Measurements from ENCODE around the gene ADAMTS12.

ADAMTS12 gene

DNA sequence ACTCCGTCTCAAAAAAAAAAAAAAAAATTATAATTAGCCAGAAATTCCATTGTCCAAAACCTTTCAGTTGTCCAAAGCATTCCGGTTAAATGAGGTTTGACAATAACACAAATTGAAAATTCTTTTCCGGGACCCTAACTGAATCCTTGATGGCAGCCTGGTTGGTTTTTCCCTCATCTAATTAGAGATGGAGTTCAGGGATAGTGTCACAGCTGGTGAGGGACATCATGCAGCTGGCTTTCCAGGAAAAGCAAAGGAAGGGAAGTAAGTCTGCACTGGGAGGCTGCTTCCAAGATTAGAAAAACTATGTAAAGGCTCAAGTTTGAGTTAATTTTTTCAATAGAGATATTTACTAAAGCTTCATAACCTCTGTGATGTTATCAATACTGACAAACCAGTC, 195.4 kb downstream of the ADAMTS12 start:
- no peak for FAIRE-seq

GRCh38 chr5:33692980-33693379, 198.8 kb downstream of the ADAMTS12 start:
- FAIRE-seq = no peak

GRCh38 chr5:33691856-33692255, 199.9 kb downstream of the ADAMTS12 start:
- no peak for FAIRE-seq

- FAIRE-seq = no peak
Observed at GRCh38 chr5:33690374-33691135, 201.2 kb downstream of the ADAMTS12 start.

DNA sequence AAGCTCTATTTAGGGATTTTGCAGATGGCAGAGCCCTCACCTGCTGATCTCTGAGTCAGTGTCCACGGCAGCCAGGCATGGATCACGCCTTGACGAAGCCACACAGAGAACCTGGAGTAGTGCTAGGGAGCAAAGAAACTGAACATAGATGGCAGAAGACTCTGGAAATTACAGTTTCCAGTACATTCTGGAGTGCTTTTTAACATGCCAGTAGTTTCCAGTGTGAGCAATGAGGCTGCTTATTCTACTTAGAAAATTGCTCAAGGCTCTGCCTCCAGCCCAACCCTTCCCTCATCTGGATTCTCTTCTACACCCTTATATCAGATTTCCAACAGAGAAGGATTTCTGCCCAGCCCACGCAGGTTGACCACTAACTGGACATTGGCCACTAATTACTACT, 203.3 kb downstream of the ADAMTS12 start:
- FAIRE-seq = no peak

- no peak for FAIRE-seq
Observed at GRCh38 chr5:33688066-33688465, 203.7 kb downstream of the ADAMTS12 start.

- FAIRE-seq = no peak
Observed at GRCh38 chr5:33685873-33686755, 205.7 kb downstream of the ADAMTS12 start.

DNA sequence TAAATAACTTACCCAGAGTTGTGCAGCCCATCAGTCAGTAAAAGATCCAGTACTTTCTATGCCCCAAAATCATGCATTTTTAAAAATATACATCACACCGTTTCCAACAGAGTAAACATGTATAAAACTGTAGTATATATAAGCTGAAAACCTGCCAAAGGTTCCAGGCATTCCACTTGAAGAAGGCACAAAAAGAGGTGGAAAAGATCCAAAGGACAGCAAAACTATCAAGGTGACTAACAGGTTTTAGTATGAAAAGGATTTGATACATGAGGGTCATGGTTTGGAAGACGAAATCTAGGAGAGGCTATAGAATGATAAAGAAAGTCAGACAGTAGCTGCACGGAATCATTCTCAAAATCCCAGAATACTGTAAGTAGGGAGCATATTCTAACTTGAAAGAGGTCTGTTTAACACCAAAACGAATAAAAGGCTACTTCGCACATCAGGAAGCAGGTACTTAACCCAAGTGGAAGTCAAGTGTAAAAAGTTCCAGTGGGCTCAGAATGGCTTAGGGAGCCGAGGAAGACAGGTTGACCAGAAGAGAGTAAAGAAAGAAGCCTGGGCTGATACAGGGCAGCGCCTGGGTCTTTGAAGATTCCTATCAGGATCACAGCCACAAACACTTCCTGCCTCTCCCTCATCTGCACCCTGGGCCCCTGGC, 207.2 kb downstream of the ADAMTS12 start:
- FAIRE-seq = no peak

- no peak for FAIRE-seq
Observed at GRCh38 chr5:33679791-33680190, 212.0 kb downstream of the ADAMTS12 start.

DNA sequence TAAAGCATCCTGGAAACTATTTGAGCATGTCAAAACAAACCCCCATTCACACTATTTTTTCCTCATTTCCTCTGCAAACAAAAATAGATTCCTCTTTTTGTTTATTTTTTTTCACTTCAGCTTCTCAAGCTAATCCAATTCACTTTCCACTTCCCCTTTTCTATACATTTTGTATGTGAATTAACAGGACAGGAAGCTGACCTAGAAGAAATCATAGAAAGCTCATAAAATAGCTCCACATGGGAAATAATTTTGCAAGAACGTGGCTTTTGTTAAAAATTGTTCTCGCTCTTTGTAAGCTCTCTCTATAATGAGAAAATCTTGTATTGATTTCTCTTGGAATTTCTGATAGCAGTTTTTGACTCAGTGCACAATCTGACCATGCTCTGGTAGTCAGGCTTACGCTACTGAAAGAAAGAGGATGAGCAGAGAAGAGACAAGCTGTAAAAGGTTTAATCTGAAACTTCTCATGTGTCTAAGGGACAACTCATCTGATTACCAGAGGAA, 215.8 kb downstream of the ADAMTS12 start:
- FAIRE-seq = no peak

DNA sequence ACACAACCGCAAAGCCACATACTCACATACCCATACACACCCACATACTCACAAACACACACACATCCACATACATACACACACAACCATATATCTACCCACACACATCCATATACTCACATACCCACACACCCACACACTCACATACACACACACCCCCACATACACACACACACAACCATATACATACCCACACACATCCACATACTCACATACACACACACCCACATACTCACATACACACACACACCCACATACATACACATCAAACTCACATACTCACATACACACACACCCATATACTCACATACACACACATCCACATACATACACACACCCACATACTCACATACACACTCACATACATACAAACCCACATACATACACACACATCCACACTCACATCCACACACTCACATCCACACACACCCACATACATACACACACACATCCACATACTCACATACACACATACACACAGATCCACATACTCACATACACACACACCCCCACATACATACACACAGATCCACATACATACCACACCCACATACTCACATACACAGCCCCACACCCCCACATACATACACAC, 220.0 kb downstream of the ADAMTS12 start:
- no peak for FAIRE-seq

- FAIRE-seq = no peak
Observed at GRCh38 chr5:33662722-33663427, 228.9 kb downstream of the ADAMTS12 start.

DNA sequence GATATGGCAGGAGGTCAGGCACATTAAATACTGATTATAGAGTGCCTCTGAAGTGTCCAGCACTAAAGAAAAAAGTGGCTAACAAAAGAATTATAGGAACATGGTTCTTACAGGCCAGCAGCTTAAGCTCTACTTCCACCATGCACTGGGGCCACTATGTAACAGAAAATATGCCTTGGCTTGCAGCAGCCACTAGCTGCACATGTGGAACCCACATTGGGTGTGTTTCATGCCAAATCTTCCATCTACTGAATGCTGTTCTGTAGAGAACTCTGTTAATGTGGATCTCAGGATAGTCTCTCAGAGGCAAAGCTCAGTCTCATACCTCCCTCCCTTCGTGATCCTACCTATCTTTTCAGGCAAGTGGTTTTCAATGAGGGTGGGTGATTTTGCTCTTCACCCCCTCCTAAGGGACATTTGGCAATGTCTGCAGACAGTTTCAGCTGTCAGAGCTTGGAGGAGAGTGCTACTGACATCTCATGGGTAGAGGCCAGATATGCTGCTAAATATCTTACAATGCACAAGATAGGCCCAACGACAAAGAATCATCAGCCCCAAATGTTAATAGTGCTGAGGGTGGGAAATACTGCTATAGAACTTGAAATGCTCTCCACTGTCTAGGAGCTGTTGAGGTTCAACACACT, 232.1 kb downstream of the ADAMTS12 start:
- no peak for FAIRE-seq

- no peak for FAIRE-seq
Observed at GRCh38 chr5:33657804-33658440, 233.9 kb downstream of the ADAMTS12 start.

DNA sequence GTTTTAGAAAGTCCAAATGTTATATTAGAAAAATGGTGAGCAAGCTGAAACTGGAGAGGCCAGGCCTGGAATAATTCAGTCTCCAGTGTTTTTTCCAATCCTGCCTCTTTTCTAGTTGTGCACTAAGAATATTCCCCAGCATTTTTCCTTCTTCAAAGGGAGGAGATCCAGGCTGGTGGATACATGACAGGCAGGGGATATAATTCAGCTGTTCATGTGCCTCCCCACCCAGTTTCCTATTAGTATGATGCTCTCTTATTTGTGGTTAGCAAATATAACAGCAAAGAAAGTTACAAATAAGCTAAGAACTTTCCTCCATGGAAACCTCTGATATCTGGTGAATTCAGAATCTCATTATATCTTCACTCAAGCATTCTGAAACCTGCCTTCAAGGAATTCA, 234.6 kb downstream of the ADAMTS12 start:
- no peak for FAIRE-seq

- FAIRE-seq = no peak
Observed at GRCh38 chr5:33650911-33651310, 240.9 kb downstream of the ADAMTS12 start.

DNA sequence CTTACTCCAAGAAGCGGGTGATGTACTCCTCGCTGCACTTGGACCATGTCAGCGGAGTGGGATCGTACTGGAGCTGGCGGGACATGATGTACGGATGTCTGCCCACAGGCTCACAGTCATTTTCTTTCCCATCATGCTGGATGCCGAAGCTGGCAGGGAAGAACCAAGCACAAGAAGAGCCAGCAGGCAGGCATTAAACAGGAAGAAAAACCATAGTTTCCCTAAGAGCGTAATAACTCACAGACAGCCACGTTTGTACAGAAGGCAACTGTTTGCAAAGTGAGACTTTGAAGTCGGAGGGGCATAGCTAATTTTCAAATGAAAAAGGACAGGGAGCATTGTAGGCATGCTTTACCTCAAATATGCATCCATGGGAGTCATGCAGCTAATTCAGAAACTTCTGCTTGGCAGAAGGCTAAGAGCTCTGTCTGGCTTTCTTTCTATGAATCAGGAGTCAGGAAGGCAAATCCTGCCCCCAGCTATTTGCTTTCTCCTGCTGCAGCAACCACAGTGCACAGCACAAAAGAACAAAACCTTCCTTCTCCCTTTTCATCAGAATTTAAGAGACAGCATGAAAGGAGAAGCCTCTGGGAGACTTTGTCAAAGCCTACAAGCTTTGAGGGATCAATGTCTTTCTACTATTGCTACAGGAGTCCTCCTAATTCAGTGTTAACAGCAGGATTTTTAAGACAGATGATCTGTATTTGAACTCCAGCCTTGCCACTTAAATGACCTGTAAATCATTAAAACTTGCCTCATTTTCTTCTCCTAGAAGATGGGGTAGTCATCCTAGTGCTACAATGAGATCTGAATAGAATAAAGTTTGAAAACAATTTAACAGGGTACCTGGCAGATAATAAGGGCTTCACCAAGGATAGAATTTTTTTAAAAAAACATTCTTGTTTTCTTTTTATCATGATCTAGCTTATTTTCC, 242.0 kb downstream of the ADAMTS12 start:
- no peak for FAIRE-seq

- peak; percentile 89 for FAIRE-seq
Observed at GRCh38 chr5:33641744-33642505, 249.9 kb downstream of the ADAMTS12 start.

DNA sequence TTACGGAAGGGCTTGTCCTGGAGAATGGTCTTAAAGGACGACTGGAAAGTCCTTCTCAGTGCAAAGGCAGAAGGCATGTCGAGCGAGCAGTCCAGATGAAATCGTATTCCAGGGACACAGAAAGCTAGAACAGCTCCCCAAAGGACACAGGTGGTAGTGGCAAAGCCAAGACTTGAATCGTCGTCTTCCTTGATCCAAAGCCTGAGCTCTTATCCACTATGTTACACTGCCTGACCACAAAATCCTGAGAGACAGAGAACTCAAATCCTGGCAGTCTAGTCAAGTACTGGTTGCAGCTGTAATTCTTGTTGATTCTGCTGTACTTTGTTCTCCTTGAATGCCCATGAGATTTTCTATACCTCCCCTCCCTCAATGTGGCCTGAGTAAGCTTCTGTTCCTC, 252.3 kb downstream of the ADAMTS12 start:
- no peak for FAIRE-seq

All from islet of Langerhans (tissue), 1 donor.